D341Med (cell line): Measurements from ENCODE around the gene CLN6.
"Not testable (repeated sequence)": the region's sequence is repeated elsewhere in the genome, so short reads cannot be mapped to it uniquely, and the experiment has no call there.

Experiments used
- DNase-seq: peaks from one replicate; pipeline ENCODE4 v3.0.0; 2012; ENCODE audit warnings: low spot score

The CLN6 gene

DNA sequence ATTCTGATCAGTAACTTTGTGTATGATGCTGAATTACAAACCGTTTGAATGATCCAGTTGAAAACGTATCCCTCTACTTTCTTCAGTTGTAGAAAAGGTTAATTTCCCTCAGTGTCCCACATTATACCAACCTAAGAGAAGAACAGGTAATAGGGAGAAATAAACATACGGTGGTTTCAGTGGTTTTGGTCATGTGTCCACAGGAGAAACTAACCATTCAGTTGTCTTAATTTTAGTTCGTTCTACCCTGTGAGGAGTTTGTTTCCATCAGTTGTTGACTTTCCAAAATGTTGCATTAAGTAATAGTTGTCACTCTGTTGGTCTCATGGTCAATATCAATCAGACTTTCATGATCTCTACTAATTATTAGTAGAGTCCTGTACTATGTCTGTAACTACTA is 39.5 kb downstream of the CLN6 start:
- no peak for DNase-seq

- DNase-seq, result no peak
These were observed 40.9 kb downstream of the CLN6 start for GRCh38 chr15:68188647-68189046.

GRCh38 chr15:68187559-68187958 is 42.0 kb downstream of the CLN6 start:
- DNase-seq, result peak; percentile 26

GRCh38 chr15:68186671-68187397 is 42.7 kb downstream of the CLN6 start:
- no peak for DNase-seq

DNA sequence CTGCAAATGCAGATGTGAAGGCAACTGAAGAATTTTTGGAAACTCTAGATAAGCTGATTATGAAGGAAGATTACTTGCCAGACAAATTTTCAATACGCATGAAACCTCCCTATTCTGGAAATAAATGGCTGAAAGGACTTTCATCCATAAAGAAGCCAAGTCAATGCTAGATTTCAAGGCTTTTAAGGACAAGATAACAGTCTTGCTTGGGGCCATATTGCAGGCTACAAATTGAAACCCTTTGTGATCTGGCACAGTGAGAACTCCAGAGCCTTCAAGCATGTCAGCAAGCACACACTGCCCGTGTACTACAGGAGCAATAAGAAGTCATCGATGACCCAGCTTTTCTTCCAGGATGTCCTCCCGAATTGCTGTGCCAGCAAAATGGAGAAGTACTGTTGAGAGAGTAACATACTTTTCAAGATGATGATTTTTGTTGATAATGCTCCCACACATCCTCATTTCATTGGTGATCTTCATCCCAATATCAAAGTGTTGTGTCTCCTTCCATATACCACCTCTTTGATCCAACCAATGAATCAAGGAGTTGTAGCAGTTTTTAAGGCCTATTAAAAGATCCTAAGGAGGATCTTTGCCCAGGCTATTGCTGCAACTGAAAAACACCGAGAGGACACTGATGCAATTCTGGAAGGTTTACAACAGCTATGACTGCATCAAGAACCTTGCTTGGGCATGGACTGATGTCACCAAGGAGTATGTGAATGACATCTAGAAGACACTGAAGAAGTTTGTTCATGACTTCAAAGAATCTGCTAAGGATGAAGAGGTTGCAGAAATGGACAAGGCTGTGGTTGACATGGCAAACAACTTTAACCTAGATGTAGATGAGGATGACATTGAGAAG is 44.7 kb downstream of the CLN6 start:
- DNase-seq, result no peak

DNA sequence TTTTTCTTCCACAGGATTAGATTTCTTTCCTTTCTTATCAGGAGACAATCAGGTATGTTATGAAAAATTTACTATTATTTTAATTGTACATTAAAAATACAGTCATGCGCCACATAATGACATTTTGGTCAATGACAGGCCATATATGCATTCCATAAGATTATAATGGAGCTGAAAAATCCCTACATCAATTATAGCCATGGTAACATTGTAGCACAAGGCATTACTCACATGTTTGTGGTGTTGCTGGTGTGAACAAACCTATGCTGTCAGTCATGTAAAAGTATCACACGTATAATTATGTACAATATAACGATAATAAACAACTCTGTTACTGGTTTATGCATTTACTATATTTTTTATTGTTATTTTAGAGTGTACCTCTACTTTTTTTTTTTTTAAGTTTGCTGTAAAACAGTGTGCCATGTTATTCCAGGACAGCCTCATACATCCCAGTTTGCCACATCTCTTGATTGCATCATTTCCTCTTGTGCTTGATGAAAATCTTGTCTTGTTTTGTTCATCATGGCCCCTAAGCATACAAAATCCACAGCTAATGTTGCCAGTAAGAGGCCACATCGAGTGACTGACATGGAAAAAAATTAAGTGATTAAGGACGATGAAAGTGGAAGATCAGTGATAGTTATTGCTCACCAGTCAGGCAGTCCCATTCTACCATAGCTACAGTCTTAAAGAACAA is 45.8 kb downstream of the CLN6 start:
- no peak for DNase-seq

DNA sequence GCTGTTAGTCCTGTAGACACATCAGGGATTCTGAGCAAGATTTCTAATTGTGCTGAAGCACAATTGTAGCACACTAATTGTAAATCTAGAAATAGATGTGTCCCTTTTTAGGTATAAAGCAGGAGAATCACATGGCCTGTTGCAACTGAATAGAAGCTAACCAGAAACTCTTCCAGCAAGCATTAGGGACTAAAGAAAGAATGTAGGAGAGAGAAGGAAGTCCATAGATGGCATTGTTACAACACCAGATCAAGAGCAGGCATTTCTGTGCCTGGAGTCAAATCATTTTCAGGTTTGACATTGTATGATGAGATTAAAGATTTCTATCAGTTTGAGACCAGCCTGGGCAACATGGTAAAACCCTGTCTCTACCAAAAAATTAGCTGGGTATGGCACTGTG is 51.8 kb downstream of the CLN6 start:
- DNase-seq, result no peak

GRCh38 chr15:68176601-68177000 is 52.9 kb downstream of the CLN6 start:
- no peak for DNase-seq

DNA sequence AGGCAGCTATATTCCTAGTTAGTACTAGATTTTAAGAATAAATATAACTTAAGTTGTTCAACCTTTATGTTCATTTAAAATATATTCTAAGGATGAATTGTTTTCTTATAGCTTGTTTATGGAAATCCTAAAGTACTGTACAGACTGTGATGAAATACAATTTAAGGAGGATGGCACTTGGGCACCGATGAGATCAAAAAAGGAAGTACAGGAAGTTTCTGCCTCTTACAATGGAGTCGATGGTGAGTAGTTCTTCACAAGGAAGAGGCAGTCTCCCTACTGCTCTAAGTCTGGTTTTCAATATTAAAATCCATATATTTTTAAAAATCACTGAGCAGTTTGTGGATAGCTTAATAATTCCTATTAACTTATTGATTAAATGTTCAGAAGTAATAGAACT is 54.0 kb downstream of the CLN6 start:
- no peak for DNase-seq

- no peak for DNase-seq
These were observed 56.4 kb downstream of the CLN6 start for GRCh38 chr15:68173119-68173518.

GRCh38 chr15:68172037-68172436 is 57.5 kb downstream of the CLN6 start:
- DNase-seq, result not testable (repeated sequence)

GRCh38 chr15:68166847-68167246 is 62.7 kb downstream of the CLN6 start:
- no peak for DNase-seq

DNA sequence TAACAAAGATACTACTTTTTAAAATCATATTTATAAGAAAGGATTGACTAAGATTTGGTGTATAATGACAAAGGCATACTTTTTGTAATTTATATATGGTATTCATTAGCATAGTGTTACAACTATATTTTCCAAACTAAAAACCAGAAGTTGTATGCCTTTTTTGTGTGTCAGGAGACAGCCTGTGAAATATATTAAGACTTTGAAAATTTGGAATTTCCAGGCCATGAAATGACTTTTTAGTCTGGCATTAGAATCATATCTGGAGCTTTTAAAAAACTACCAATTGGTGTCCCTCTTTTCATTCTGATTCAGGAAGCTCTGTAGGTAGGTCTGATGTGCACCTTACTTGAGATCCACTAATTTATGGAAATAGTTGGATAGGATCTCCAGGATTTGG is 66.3 kb downstream of the CLN6 start:
- no peak for DNase-seq

- no peak for DNase-seq
These were observed 71.4 kb downstream of the CLN6 start for GRCh38 chr15:68158046-68158628.

DNA sequence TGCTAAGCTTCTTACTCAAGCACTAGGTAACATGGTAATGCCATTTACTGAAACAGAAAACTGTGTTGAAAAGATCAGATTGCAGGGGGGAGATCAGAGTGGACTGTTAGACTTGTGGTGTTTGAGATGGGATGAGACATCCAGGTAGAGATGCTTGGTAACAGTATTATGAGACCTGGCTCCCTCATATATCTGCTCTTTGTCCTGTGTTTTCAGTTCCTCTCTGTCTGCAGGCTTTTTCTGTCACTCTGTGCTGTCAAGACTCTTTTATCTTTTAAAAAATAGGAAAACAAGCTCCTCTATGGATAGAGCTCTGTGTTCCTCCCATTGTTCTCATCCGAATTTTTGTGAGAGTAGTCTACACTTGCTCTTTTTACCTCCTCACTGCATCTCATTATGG is 72.5 kb downstream of the CLN6 start:
- DNase-seq, result no peak
